Measurements from ENCODE around the gene CROT. TPM values are rescaled to one million over a fixed set of nuclear protein-coding genes. Genes with fewer than 3 reads are reported as not detected.

The CROT gene
- total RNA-seq, 4 donors from 2014 or later: 7.0 to 18.1 (median 11.7) TPM

DNA sequence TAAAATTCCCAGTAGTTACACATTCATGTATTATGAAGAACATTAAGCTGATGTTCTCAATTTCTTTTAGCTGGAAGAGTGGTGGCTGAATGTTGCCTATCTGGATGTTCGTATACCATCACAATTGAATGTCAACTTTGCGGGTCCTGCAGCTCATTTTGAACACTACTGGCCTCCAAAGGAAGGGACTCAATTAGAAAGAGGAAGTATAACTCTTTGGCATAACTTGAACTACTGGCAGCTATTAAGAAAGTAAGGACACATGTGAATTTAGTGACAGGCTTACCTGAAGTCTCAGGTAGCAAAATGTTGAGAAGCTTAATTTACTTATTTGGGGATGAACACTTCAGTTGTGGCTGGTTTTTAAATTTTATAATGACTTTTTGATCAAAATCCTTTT, 15.9 kb downstream of the CROT start:
- no peak for TF ChIP-seq CTCF (IDR thresholded peaks at IDR 0.05; ENCODE audit: low read depth)

DNA sequence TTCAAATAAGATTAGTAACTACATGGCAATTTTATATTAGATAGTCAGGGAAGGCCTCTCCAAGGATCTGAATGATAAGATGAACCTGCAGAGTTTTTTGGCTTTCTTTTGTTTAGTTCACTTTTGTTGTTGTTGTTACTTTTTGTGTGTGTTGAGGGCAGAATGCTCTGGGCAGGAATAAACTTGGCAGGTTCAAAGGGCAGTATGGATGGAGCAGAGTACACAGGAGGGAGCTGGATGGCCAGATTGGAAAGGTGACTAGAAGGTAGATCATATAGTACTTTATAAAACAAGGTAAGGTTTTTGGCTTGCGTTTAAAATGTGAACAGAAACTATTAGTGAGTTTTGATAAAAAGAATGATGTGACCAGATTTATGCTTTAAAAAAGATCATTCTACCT, 17.9 kb downstream of the CROT start:
- TF ChIP-seq CTCF (IDR thresholded peaks at IDR 0.05; ENCODE audit: low read depth): no peak

DNA sequence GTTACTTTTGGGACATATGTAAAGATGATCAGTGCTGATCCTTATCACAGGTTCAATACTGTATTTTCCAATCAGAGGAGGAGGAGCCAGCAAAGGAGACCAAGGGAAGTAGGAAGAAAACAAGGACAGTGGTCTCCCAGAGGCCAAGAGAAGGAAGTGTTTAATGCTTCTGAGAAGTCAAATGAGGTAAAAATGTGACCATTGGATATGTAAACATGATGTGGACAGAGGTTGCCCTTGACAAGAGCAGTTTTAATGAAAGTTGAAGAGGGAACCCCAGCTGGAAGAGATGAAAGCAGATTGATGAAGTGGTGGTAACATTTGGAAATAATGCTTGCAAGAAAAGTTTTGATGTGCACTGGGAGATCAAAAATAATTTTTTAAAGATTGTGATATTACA, 18.8 kb downstream of the CROT start:
- TF ChIP-seq CTCF (IDR thresholded peaks at IDR 0.05; ENCODE audit: low read depth): no peak

GRCh38 chr7:87369216-87369615, 23.8 kb downstream of the CROT start:
- no peak for TF ChIP-seq CTCF (IDR thresholded peaks at IDR 0.05; ENCODE audit: low read depth)

DNA sequence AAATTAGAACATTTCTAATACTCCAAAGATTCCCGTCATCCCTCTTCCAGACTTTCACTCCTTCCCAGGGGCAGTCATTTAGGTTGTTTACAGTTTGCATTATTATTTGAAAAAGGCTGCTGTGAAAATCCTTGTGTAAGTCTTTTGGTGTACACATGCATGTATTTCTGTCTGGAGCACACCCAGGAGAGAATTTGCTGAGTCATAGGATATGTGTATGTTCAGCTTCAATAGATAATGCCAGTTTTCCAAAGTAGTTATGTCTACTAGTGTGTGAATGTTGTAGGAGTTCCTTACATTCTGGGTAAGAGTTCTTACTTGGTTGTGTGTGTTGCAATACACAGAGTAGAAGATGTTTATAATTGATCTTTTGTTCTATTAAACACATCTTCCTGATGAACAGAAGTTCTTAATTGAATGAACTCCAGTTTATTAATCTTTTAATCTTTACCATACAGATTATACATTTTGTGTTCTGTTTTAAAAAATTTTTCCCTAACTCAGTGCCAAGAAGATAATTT, 25.3 kb downstream of the CROT start:
- TF ChIP-seq CTCF (IDR thresholded peaks at IDR 0.05; ENCODE audit: low read depth): no peak

GRCh38 chr7:87375662-87376435, 30.4 kb downstream of the CROT start:
- no peak for TF ChIP-seq CTCF (IDR thresholded peaks at IDR 0.05; ENCODE audit: low read depth)

DNA sequence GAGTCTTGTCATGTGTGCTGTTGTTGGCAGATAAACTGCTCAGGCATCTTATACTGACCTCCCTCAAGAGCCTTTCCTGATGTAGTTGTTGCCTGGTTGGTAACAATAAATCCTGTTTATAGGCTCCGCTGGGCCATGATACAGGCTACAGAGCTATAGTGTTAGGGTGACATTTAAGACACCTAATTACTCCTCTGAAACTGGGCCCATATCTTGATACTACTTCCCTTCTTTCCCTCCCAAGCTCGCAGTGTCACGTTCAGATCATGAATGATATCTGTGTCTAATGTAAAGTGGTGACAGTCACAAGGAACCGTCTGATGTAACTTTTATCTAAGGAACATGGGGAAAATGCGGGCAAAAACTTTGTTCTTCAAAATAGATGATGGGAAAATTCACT, 35.4 kb downstream of the CROT start:
- no peak for TF ChIP-seq CTCF (IDR thresholded peaks at IDR 0.05; ENCODE audit: low read depth)
